CD14-positive monocyte (primary cell): ENCODE measurements around the gene ZEB2. TPM values are rescaled to one million over a fixed set of nuclear protein-coding genes. Genes with fewer than 3 reads are reported as not detected.

ENCODE experiments used
- DNase-seq, 3 donors: peaks; one replicate each; pipeline ENCODE4 v3.0.0-alpha.2; 2011 to 2022
- H2AFZ ChIP-seq: 2 replicates; pipeline ENCODE4 v1.6.0; 2012; ENCODE audit warnings: mild to moderate bottlenecking, low read depth, low read length, inconsistent platforms; ENCODE audit not compliant: insufficient read depth, poor library complexity, severe bottlenecking
- H3K27ac ChIP-seq, 2 donors: 1 replicate in 1 of 2; 2 replicates in 1 of 2; pipeline ENCODE4 v1.5.1; 2012 to 2013; ENCODE audit warnings: low read length in 2 of 2, control low read depth in 1 of 2, inconsistent platforms in 1 of 2, low read depth in 1 of 2, mild to moderate bottlenecking in 1 of 2
- H3K27me3 ChIP-seq, 2 donors: one replicate each; pipeline versions ENCODE4 v1.6.0 to v1.6.1; 2011 to 2013; ENCODE audit warnings: low read length in 2 of 2; ENCODE audit not compliant: control insufficient read depth in 2 of 2, insufficient read depth in 2 of 2
- H3K36me3 ChIP-seq, 2 donors: replicated peaks in 1 of 2; 1 replicate in 1 of 2; 2 replicates in 1 of 2; pipeline versions ENCODE4 v1.5.1 to v1.6.1; 2012 to 2013; ENCODE audit warnings: low read length in 2 of 2, control low read depth in 1 of 2, inconsistent platforms in 1 of 2, mild to moderate bottlenecking in 1 of 2; ENCODE audit not compliant: insufficient read depth in 2 of 2, control insufficient read depth in 1 of 2
- H3K4me1 ChIP-seq, 2 donors: 1 replicate in 1 of 2; 2 replicates in 1 of 2; pipeline versions ENCODE4 v1.5.1 to v1.6.1; 2012 to 2013; ENCODE audit warnings: low read length in 2 of 2, control low read depth in 1 of 2, inconsistent platforms in 1 of 2, mild to moderate bottlenecking in 1 of 2, moderate library complexity in 1 of 2; ENCODE audit not compliant: insufficient read depth in 2 of 2, control insufficient read depth in 1 of 2
- H3K4me2 ChIP-seq: replicated peaks from 2 replicates; pipeline ENCODE3; 2012; ENCODE audit warnings: low read length, moderate library complexity, mild to moderate bottlenecking; ENCODE audit not compliant: poor library complexity, severe bottlenecking; ENCODE audit errors: extremely low read depth
- H3K4me3 ChIP-seq, 3 experiments: fragments of 200-600 bp in 1 of 3; sonication (generic) in 1 of 3; replicated peaks in 1 of 3; 1 replicate in 2 of 3; 2 replicates in 1 of 3; pipeline ENCODE4 v1.5.1; 2011 to 2013; ENCODE audit warnings: low read length in 3 of 3, mild to moderate bottlenecking in 3 of 3, control low read depth in 2 of 3, low read depth in 2 of 3, inconsistent platforms in 1 of 3, moderate library complexity in 1 of 3
- H3K79me2 ChIP-seq: 2 replicates; pipeline ENCODE4 v1.6.0; 2012; ENCODE audit warnings: mild to moderate bottlenecking, control low read depth, inconsistent platforms, low read length, moderate library complexity; ENCODE audit not compliant: insufficient read depth
- H3K9ac ChIP-seq: 2 replicates; pipeline ENCODE4 v1.6.0; 2017; ENCODE audit warnings: low read length, mild to moderate bottlenecking; ENCODE audit not compliant: insufficient read depth, poor library complexity, severe bottlenecking
- H3K9me3 ChIP-seq, 2 donors: replicated peaks in 1 of 2; 1 replicate in 1 of 2; 2 replicates in 1 of 2; pipeline versions ENCODE4 v1.5.1 to v1.6.1; 2012 to 2013; ENCODE audit warnings: low read length in 2 of 2, control low read depth in 1 of 2; ENCODE audit not compliant: control insufficient read depth in 1 of 2, insufficient read depth in 1 of 2
- H4K20me1 ChIP-seq: 2 replicates; pipeline ENCODE4 v1.6.0; 2012; ENCODE audit warnings: mild to moderate bottlenecking, low read length, control low read depth, moderate library complexity; ENCODE audit not compliant: insufficient read depth
- H3K27ac Mint-ChIP-seq, 7 donors: one replicate each; pipeline ENCODE4 v1.8.0; 2020; ENCODE audit warnings: mild to moderate bottlenecking in 7 of 7, mixed read lengths in 7 of 7, moderate library complexity in 6 of 7, inconsistent platforms in 2 of 7
- H3K27me3 Mint-ChIP-seq, 3 donors: one replicate each; pipeline ENCODE4 v1.8.0; 2021 to 2022; ENCODE audit warnings: low read depth in 3 of 3, mild to moderate bottlenecking in 3 of 3, mixed read lengths in 3 of 3, moderate library complexity in 3 of 3, inconsistent platforms in 1 of 3
- H3K36me3 Mint-ChIP-seq, 2 donors: one replicate each; pipeline ENCODE4 v1.8.0; 2020; ENCODE audit warnings: mixed read lengths in 2 of 2, inconsistent platforms in 1 of 2, mild to moderate bottlenecking in 1 of 2
- H3K4me1 Mint-ChIP-seq: one replicate; pipeline ENCODE4 v1.8.0; 2020; ENCODE audit warnings: mild to moderate bottlenecking, mixed read lengths
- H3K4me3 Mint-ChIP-seq, 2 donors: one replicate each; pipeline ENCODE4 v1.8.0; 2020; ENCODE audit warnings: mild to moderate bottlenecking in 2 of 2, mixed read lengths in 2 of 2, moderate library complexity in 1 of 2
- H3K9me3 Mint-ChIP-seq, 7 donors: one replicate each; pipeline ENCODE4 v1.8.0; 2020 to 2022; ENCODE audit warnings: mixed read lengths in 7 of 7, mild to moderate bottlenecking in 6 of 7, moderate library complexity in 6 of 7, inconsistent platforms in 2 of 7
- WGBS: methylation state at CpG from one replicate; pipeline ENCODE4 v1.1.5; 2013; ENCODE audit warnings: missing lambda C conversion rate; ENCODE audit not compliant: insufficient coverage; 5-methylcytosine and 5-hydroxymethylcytosine counted together
- intact Hi-C, 2 donors: fragments of 100-400 bp; cut with micrococcal nuclease; formaldehyde crosslinking; loops; one replicate each; pipeline versions ENCODE4 v1.15.0 to v1.15.1; 2023
- polyA plus RNA-seq, 3 donors: library from polyadenylated mRNA; depleted of rRNA in 1 of 3; unstranded in 2 of 3; stranded (reverse) in 1 of 3; fragments of 300-500 nt in 2 of 3; fragments of >200 nt in 1 of 3; fragmentation: Illumina TruSeq in 2 of 3; gene quantifications; 1 replicate in 2 of 3; 2 replicates in 1 of 3; pipeline ENCODE4 v1.2.3, GENCODE V29; 2012 to 2021
- TF ChIP-seq, protein P1 (sequence below): fragments of 200-600 bp; IDR thresholded peaks from one replicate; pipeline ENCODE4 v1.8.0; 2022; ENCODE audit warnings: antibody characterized with exemption, mild to moderate bottlenecking

ZEB2 gene
- polyA plus RNA-seq, 3 donors, result 76.8 to 325 (median 93.8) TPM

DNA sequence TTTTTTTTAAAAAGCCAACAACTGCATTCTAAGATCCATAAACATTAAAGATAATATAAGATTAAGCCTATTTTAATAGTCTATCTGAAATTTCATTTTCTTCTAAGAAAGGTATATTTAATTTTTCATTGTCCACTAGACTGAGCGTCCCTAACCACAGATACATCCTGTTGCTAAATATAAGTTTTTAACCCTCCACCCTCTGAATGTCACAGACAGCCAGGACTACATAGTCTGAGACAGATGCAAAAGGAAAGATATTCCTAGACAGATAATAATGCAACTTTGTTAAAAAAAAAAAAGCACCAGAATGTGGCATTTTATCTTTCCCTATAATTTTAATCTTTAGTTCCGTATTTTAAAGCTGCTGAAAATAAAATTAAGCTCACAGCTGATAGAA is 114.6 kb downstream of the ZEB2 start:
- peak overlapping the region in 2 of 7 donors; percentile 22 to 33 for H3K27ac Mint-ChIP-seq
- peak overlapping the region in 1 of 2 donors; percentile 54 for H3K27ac ChIP-seq
- TF ChIP-seq, protein P1, sequence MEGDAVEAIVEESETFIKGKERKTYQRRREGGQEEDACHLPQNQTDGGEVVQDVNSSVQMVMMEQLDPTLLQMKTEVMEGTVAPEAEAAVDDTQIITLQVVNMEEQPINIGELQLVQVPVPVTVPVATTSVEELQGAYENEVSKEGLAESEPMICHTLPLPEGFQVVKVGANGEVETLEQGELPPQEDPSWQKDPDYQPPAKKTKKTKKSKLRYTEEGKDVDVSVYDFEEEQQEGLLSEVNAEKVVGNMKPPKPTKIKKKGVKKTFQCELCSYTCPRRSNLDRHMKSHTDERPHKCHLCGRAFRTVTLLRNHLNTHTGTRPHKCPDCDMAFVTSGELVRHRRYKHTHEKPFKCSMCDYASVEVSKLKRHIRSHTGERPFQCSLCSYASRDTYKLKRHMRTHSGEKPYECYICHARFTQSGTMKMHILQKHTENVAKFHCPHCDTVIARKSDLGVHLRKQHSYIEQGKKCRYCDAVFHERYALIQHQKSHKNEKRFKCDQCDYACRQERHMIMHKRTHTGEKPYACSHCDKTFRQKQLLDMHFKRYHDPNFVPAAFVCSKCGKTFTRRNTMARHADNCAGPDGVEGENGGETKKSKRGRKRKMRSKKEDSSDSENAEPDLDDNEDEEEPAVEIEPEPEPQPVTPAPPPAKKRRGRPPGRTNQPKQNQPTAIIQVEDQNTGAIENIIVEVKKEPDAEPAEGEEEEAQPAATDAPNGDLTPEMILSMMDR, result no peak
- peaks cover 82 to 98% of the 10 kb centered on the region in 2 donors for H3K36me3 Mint-ChIP-seq
- H3K9ac ChIP-seq, result no peak overlapping the region
- H4K20me1 ChIP-seq, result peaks cover 100% of the 10 kb centered on the region
- H3K4me3 ChIP-seq, result no peak overlapping the region
- peaks cover 0 to 22% of the 10 kb centered on the region in 2 donors for H3K4me1 ChIP-seq
- peaks cover 97% of the 10 kb centered on the region for H3K79me2 ChIP-seq
- H3K27me3 ChIP-seq, result no peaks in the 10 kb centered on the region
- H3K36me3 ChIP-seq, result peaks cover 96 to 100% of the 10 kb centered on the region in 2 donors
- peaks cover 15% of the 10 kb centered on the region for H3K4me1 Mint-ChIP-seq
- H2AFZ ChIP-seq, result no peak overlapping the region
- H3K4me3 Mint-ChIP-seq, result no peak overlapping the region
- WGBS, result no CpG with 5 or more reads among the region's 2 CpGs
- DNase-seq, result no peak
- no peaks in the 10 kb centered on the region for H3K9me3 Mint-ChIP-seq
- H3K4me2 ChIP-seq, result no peak overlapping the region
- H3K27me3 Mint-ChIP-seq, result peaks cover 0 to 1% (median 0%) of the 10 kb centered on the region in 3 donors
- intact Hi-C loops, result no loop called here
- H3K9me3 ChIP-seq, result no peaks in the 10 kb centered on the region

DNA sequence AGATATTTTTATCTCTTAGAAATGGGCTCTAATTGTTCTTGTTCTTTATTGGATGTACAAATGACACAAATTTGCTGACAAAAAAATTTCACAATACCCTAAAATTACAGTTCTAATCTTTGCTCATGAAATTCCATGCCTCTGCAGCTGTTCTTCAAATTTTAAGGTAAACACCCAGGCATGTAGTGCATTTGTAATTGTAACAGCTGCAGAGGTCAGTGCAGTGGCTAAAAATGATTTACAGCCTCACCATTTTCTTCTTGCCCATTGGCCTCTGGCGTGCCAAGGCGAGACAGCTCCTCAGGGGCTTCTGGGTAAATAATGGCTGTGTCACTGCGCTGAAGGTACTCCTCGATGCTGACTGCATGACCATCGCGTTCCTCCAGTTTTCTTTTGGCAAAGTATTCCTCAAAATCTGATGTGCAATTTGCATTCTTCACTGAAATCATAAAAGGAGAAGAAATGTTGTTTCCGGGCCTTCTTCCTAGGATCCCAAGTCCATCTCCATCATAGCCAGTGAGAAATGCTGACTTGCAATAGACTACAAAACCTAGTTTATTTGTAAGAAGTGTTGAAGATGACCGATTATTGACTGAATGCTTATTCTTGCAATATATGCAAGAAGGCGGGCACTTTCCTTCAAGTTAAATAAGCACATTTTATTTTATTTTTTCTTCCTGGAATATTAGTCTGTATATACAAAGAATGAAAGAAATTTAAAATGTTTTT is 115.2 kb downstream of the ZEB2 start:
- H3K4me2 ChIP-seq, result no peak overlapping the region
- H3K4me1 Mint-ChIP-seq, result peaks cover 15% of the 10 kb centered on the region
- H3K27me3 ChIP-seq, result no peaks in the 10 kb centered on the region
- peaks cover 0 to 22% of the 10 kb centered on the region in 2 donors for H3K4me1 ChIP-seq
- peaks cover 0 to 1% (median 0%) of the 10 kb centered on the region in 3 donors for H3K27me3 Mint-ChIP-seq
- peaks cover 97 to 100% of the 10 kb centered on the region in 2 donors for H3K36me3 ChIP-seq
- no peaks in the 10 kb centered on the region for H3K9me3 ChIP-seq
- H3K9me3 Mint-ChIP-seq, result no peaks in the 10 kb centered on the region
- no peak overlapping the region for H3K4me3 Mint-ChIP-seq
- H3K9ac ChIP-seq, result no peak overlapping the region
- TF ChIP-seq, protein P1, result no peak
- peak overlapping the region in 1 of 2 donors; percentile 17 for H3K27ac ChIP-seq
- peak overlapping the region in 1 of 7 donors; percentile 32 for H3K27ac Mint-ChIP-seq
- peaks cover 85 to 98% of the 10 kb centered on the region in 2 donors for H3K36me3 Mint-ChIP-seq
- H3K79me2 ChIP-seq, result peaks cover 97% of the 10 kb centered on the region
- no peak overlapping the region for H2AFZ ChIP-seq
- H4K20me1 ChIP-seq, result peaks cover 100% of the 10 kb centered on the region
- DNase-seq, result no peak
- intact Hi-C loops, result no loop called here
- H3K4me3 ChIP-seq, result no peak overlapping the region
- WGBS, result 100% methylated on average over 2 of the region's 9 CpGs
